A673 (cell line): Measurements from ENCODE around the gene NEURL1. TPM values are rescaled to one million over a fixed set of nuclear protein-coding genes. Genes with fewer than 3 reads are reported as not detected.

Source experiments
- BruUV-seq: library from RNA; stranded (reverse); fragments of 400-500 nt; replicated peaks from 2 replicates; lab custom pipeline; 2021; lab: Mats Ljungman, UMichigan
- CTCF ChIA-PET: fragments of 300-600 bp; sonication (Branson Sonifier 250); formaldehyde crosslinking; loops from one replicate; lab custom pipeline; 2022; ENCODE audit warnings: antibody characterized with exemption; lab: Charles Lee
- POLR2A ChIA-PET: fragments of 300-600 bp; sonication (Branson Sonifier 250); formaldehyde crosslinking; loops from one replicate; lab custom pipeline; 2022; ENCODE audit warnings: antibody characterized with exemption; ENCODE audit not compliant: low non-redundant PET; lab: Charles Lee
- DNase-seq: peaks from one replicate; pipeline ENCODE4 v3.0.0-alpha.2; 2015; ENCODE audit warnings: low spot score
- H3K27ac ChIP-seq: fragments of 200-600 bp; sonication (generic); 2 replicates; pipeline ENCODE4 v1.5.1; 2016; ENCODE audit warnings: mixed run types, low read depth, mild to moderate bottlenecking, mixed read lengths, antibody characterized with exemption, low read length; ENCODE audit not compliant: poor library complexity, severe bottlenecking
- H3K27me3 ChIP-seq: fragments of 200-600 bp; sonication (generic); replicated peaks from 2 replicates; pipeline ENCODE4 v1.6.1; 2017; ENCODE audit warnings: mixed run types, low read depth, mild to moderate bottlenecking, mixed read lengths, antibody characterized with exemption, low read length; ENCODE audit not compliant: insufficient read depth, poor library complexity
- H3K36me3 ChIP-seq: fragments of 200-600 bp; sonication (generic); 2 replicates; pipeline ENCODE4 v1.6.1; 2016; ENCODE audit warnings: mixed run types, mild to moderate bottlenecking, mixed read lengths, antibody characterized with exemption, low read length; ENCODE audit not compliant: insufficient read depth, poor library complexity, severe bottlenecking
- H3K4me1 ChIP-seq: fragments of 200-600 bp; sonication (generic); 2 replicates; pipeline ENCODE4 v1.6.1; 2017; ENCODE audit warnings: mixed run types, mild to moderate bottlenecking, mixed read lengths, antibody characterized with exemption, low read length; ENCODE audit not compliant: insufficient read depth, poor library complexity, severe bottlenecking
- H3K4me3 ChIP-seq: fragments of 200-600 bp; sonication (generic); 2 replicates; pipeline ENCODE4 v1.5.1; 2016; ENCODE audit warnings: low read depth, mixed run types, mild to moderate bottlenecking, mixed read lengths, low read length; ENCODE audit not compliant: poor library complexity, severe bottlenecking
- H3K9me3 ChIP-seq: fragments of 200-600 bp; sonication (generic); 2 replicates; pipeline ENCODE4 v1.6.1; 2016; ENCODE audit warnings: mixed run types, low read depth, mild to moderate bottlenecking, mixed read lengths, antibody characterized with exemption, low read length; ENCODE audit not compliant: poor library complexity, severe bottlenecking
- CTCF ChIP-seq: fragments of 300-800, 200-600 bp; sonication (generic); conservative IDR thresholded peaks from 2 replicates; pipeline ENCODE4 v1.5.1; 2017; ENCODE audit warnings: low read depth, mild to moderate bottlenecking, antibody characterized with exemption, low read length, moderate library complexity, mixed read lengths
- EZH2 ChIP-seq: fragments of 200-600 bp; sonication (generic); IDR thresholded peaks from 2 replicates; pipeline ENCODE4 v1.6.1; 2017; ENCODE audit warnings: borderline replicate concordance, low read depth, mild to moderate bottlenecking, mixed read lengths, antibody characterized with exemption, low read length; ENCODE audit not compliant: poor library complexity, severe bottlenecking
- intact Hi-C: fragments of 100-400 bp; cut with micrococcal nuclease; formaldehyde crosslinking; loops from one replicate; pipeline ENCODE4 v1.10.0; 2022; ENCODE audit not compliant: unreplicated experiment
- total RNA-seq: library from RNA; stranded (reverse); gene quantifications from 2 replicates; pipeline ENCODE4 v1.2.3, GENCODE V29; 2021

Gene NEURL1
- total RNA-seq, 1 experiment from 2014 or later: 0.52 TPM

GRCh38 chr10:103533827-103534226, 40.3 kb downstream of the NEURL1 start:
- ChIA-PET POLR2A (no interaction called here), CTCF (no interaction called here)
- Histone ChIP-seq H3K4me3 (no peak overlapping the region), H3K27ac (no peak overlapping the region), H3K27me3 (no peaks in the 10 kb centered on the region), H3K9me3 (no peaks in the 10 kb centered on the region), H3K36me3 (no peaks in the 10 kb centered on the region), H3K4me1 (no peaks in the 10 kb centered on the region)
- DNase-seq: no peak
- no TSS peak for BruUV-seq
- TF ChIP-seq EZH2 (no peak), CTCF (no peak)
- intact Hi-C loops: no loop called here

GRCh38 chr10:103534621-103535498, 41.4 kb downstream of the NEURL1 start:
- CTCF ChIA-PET: no interaction called here
- H3K9me3 ChIP-seq: no peaks in the 10 kb centered on the region
- TF ChIP-seq CTCF (no peak), EZH2 (no peak)
- H3K4me3 ChIP-seq: no peak overlapping the region
- H3K36me3 ChIP-seq: no peaks in the 10 kb centered on the region
- POLR2A ChIA-PET: no interaction called here
- no peak overlapping the region for H3K27ac ChIP-seq
- BruUV-seq: no TSS peak
- no peak for DNase-seq
- no peaks in the 10 kb centered on the region for H3K4me1 ChIP-seq
- no peaks in the 10 kb centered on the region for H3K27me3 ChIP-seq
- intact Hi-C loops: no loop called here

GRCh38 chr10:103535595-103535994, 42.1 kb downstream of the NEURL1 start:
- BruUV-seq: no TSS peak
- intact Hi-C loops: no loop called here
- H3K27me3 ChIP-seq: no peaks in the 10 kb centered on the region
- DNase-seq: no peak
- ChIA-PET POLR2A (no interaction called here), CTCF (no interaction called here)
- no peaks in the 10 kb centered on the region for H3K9me3 ChIP-seq
- H3K4me1 ChIP-seq: no peaks in the 10 kb centered on the region
- TF ChIP-seq CTCF: no peak
- TF ChIP-seq EZH2: no peak
- H3K27ac ChIP-seq: no peak overlapping the region
- H3K36me3 ChIP-seq: no peaks in the 10 kb centered on the region
- H3K4me3 ChIP-seq: no peak overlapping the region
